K562 (cell line): ENCODE data around the gene UBE2D3. TPM values are rescaled to one million over a fixed set of nuclear protein-coding genes. Genes with fewer than 3 reads are reported as not detected.

Experiments used
- FOS ChIP-seq: IDR thresholded peaks from 3 replicates; pipeline ENCODE4 v1.6.1; 2011; ENCODE audit not compliant: insufficient read length; ENCODE audit errors: extremely low read depth
- FOSL1 ChIP-seq: fragments of 200-800 bp; sonication (Bioruptor generic); conservative IDR thresholded peaks from 2 replicates; pipeline ENCODE4 v1.6.1; 2016; ENCODE audit warnings: missing genetic modification characterization, missing compliant biosample characterization
- GABPB2 ChIP-seq: fragments of 250-450 bp; sonication (Bioruptor Pico); conservative IDR thresholded peaks from 2 replicates; pipeline ENCODE4 v1.5.1; 2021; ENCODE audit warnings: mild to moderate bottlenecking
- HDAC6 ChIP-seq: IDR thresholded peaks from 2 replicates; pipeline ENCODE4 v1.6.1; 2012; ENCODE audit warnings: low read depth, mild to moderate bottlenecking, control low read depth, inconsistent platforms, low read length, moderate library complexity
- JUND ChIP-seq, 2 experiments: IDR thresholded peaks; 2 replicates in 1 of 2; 3 replicates in 1 of 2; pipeline ENCODE4 v1.6.1; 2011; ENCODE audit warnings: borderline replicate concordance in 2 of 2, low read depth in 2 of 2, low read length in 2 of 2, improper control_type of control experiment in 1 of 2, missing biosample characterization in 1 of 2, missing genetic modification characterization in 1 of 2, missing genetic modification reagents in 1 of 2
- NFRKB ChIP-seq: fragments of 450-650 bp; IDR thresholded peaks from 2 replicates; pipeline ENCODE4 v1.6.1; 2016; ENCODE audit warnings: low read depth
- POLR2G ChIP-seq: fragments of 200-400 bp; formaldehyde crosslinking; IDR thresholded peaks from 2 replicates; pipeline ENCODE4 v1.6.1; 2017; ENCODE audit warnings: low read depth, mild to moderate bottlenecking, antibody characterized with exemption, low read length, moderate library complexity
- SIN3A ChIP-seq, 2 experiments: fragments of 150-350 bp in 1 of 2; IDR thresholded peaks; 2 replicates each; pipeline ENCODE4 v1.6.1; 2011 to 2016; ENCODE audit warnings: borderline replicate concordance in 2 of 2, low read depth in 2 of 2, low read length in 2 of 2, mild to moderate bottlenecking in 2 of 2, moderate library complexity in 2 of 2; ENCODE audit not compliant: control insufficient read depth in 1 of 2
- TRIM28 ChIP-seq: fragments of 450-650 bp; IDR thresholded peaks from 2 replicates; pipeline ENCODE4 v1.6.1; 2017
- ZNF212 ChIP-seq: fragments of 450-650 bp; formaldehyde crosslinking; IDR thresholded peaks from 2 replicates; pipeline ENCODE4 v1.4.0; 2020; ENCODE audit warnings: mild to moderate bottlenecking
- ZNF395 ChIP-seq: fragments of 200-800 bp; sonication (Bioruptor generic); IDR thresholded peaks from 2 replicates; pipeline ENCODE4 v1.6.1; 2017; ENCODE audit warnings: missing genetic modification characterization, missing compliant biosample characterization
- ZNF408 ChIP-seq: fragments of 250-450 bp; sonication (Bioruptor Pico); IDR thresholded peaks from 2 replicates; pipeline ENCODE4 v1.4.0; 2020; ENCODE audit warnings: low read depth, mild to moderate bottlenecking, moderate library complexity
- ZNF507 ChIP-seq: conservative IDR thresholded peaks from 2 replicates; pipeline ENCODE4 v1.6.1; 2017; ENCODE audit warnings: missing genetic modification characterization, missing compliant biosample characterization
- ZNF644 ChIP-seq: fragments of 200-800 bp; sonication (Bioruptor generic); IDR thresholded peaks from 2 replicates; pipeline ENCODE4 v1.6.1; 2016; ENCODE audit warnings: low read depth, missing genetic modification characterization, missing compliant biosample characterization
- polyA plus RNA-seq, 8 experiments: library from polyadenylated mRNA; depleted of rRNA in 4 of 8; stranded (reverse) in 5 of 8; unstranded in 3 of 8; fragments of >200 nt; fragmentation: Nextera tagmentation in 2 of 8; fragmentation: Illumina TruSeq in 1 of 8; extraction: Ambion mirVana in 2 of 8; extraction: Trizol in 1 of 8; gene quantifications; 2 replicates each; pipeline versions ENCODE4 v1.2.1 to v1.2.3, GENCODE V29; 2011 to 2014; ENCODE audit warnings: inconsistent platforms in 1 of 8, missing spikeins in 1 of 8
- total RNA-seq, 7 experiments: library from RNA; depleted of rRNA in 6 of 7; stranded (reverse); fragments of >200 nt in 6 of 7; fragmentation: Illumina TruSeq in 2 of 7; extraction: Trizol in 2 of 7; gene quantifications; 2 replicates each; pipeline versions ENCODE4 v1.2.1 to v1.2.3, GENCODE V29; 2011 to 2021; ENCODE audit warnings: low replicate concordance in 1 of 7
- TF ChIP-seq, protein P1 (sequence below), 2 experiments: fragments of 450-650 bp; IDR thresholded peaks; 2 replicates each; pipeline ENCODE4 v1.6.1; 2016
- TF ChIP-seq, protein P2 (sequence below), 2 experiments: fragments of 250-450 bp in 1 of 2; fragments of 450-650 bp in 1 of 2; sonication (Bioruptor Pico) in 1 of 2; IDR thresholded peaks; 2 replicates each; pipeline versions ENCODE4 v1.6.1 to v1.8.0; 2016 to 2021; ENCODE audit warnings: mild to moderate bottlenecking in 2 of 2, moderate library complexity in 2 of 2, missing compliant biosample characterization in 1 of 2, missing genetic modification characterization in 1 of 2
- TF ChIP-seq, protein P3 (sequence below): fragments of 250-450 bp; sonication (Bioruptor Pico); IDR thresholded peaks from 2 replicates; pipeline ENCODE4 v1.4.0; 2020; ENCODE audit warnings: mild to moderate bottlenecking
- TF ChIP-seq, protein P4 (sequence below): IDR thresholded peaks from 2 replicates; pipeline ENCODE4 v1.6.1; 2016; ENCODE audit warnings: missing genetic modification characterization, missing compliant biosample characterization

Gene UBE2D3
- total and polyA plus RNA-seq, 9 of the 15 experiments (the other 6 are each of a cell fraction or from before 2014, with no cell fraction given) = 191 to 618 (median 292) TPM

DNA sequence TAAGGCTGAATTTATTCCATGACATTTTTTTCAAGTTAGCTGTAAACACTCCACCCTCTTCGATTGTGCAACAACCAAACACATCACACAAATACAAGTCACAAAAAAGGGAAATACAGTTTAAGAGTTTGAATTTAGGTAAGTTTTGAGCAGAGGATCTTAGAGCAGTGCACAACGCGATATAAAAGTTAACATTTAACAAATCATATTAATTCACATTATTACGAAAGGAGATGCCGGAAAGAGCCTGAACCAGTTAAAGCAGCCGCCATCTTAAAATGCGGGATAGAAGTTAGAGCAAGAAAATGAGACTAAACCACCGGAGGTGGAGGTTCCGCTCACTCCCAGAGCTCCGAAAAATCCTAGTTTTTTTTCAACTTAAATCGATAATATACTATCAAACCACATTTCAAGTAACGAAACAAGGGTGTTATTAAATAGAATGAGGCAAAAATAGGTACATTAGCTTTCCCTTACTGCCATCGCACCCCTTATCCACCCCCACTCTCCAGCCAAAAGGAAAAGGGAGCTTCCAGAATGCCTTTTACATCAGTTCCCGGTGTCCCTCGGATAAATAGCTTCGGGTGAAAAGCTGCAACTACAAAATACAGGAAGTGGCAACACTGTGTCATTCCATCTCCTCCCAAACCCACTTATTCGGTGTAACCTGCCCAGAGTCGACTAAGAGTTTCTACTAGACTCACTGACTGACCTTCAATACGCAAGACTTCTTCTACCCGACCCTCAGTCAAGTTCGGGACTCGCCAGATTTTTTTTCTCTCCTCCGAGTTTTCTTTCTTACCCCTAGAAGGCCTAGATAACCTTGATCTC is 1.9 kb downstream of the UBE2D3 start (continued):
- TF ChIP-seq ZNF644 (tag) (no peak), FOS (no peak), JUND (IDR thresholded peaks at IDR 0.05; ENCODE audit: borderline replicate concordance, low read depth, low read length) (peak; percentile 57; the same call in 1 of the 2 replicates), JUND (tag; IDR thresholded peaks at IDR 0.05; ENCODE audit: borderline replicate concordance, low read depth, low read length) (no peak), FOSL1 (no peak), ZNF507 (tag) (no peak), GABPB2 (CRISPR knock-in tag) (no peak), ZNF408 (CRISPR knock-in tag) (no peak), POLR2G (0 out of 2 replicates have a peak, but pooled peaks have one; percentile 15), SIN3A (IDR thresholded peaks at IDR 0.05; ENCODE audit: borderline replicate concordance in 2 of 2, control insufficient read depth in 1 of 2, low read depth in 2 of 2, low read length in 2 of 2) (0 out of 4 replicates have a peak, but pooled peaks of 1 of the 2 experiments have one; percentile 4), ZNF395 (CRISPR knock-in tag) (no peak), ZNF212 (CRISPR knock-in tag) (no peak), TRIM28 (no peak), HDAC6 (no peak), NFRKB (peak; percentile 65; the same call in 1 of the 2 replicates)
- TF ChIP-seq, protein P1, sequence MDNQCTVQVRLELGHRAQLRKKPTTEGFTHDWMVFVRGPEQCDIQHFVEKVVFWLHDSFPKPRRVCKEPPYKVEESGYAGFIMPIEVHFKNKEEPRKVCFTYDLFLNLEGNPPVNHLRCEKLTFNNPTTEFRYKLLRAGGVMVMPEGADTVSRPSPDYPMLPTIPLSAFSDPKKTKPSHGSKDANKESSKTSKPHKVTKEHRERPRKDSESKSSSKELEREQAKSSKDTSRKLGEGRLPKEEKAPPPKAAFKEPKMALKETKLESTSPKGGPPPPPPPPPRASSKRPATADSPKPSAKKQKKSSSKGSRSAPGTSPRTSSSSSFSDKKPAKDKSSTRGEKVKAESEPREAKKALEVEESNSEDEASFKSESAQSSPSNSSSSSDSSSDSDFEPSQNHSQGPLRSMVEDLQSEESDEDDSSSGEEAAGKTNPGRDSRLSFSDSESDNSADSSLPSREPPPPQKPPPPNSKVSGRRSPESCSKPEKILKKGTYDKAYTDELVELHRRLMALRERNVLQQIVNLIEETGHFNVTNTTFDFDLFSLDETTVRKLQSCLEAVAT (IDR thresholded peaks at IDR 0.05) = peak in 1 of 2 experiments; percentile 27; a peak in 1 of 4 replicates
- TF ChIP-seq, protein P2, sequence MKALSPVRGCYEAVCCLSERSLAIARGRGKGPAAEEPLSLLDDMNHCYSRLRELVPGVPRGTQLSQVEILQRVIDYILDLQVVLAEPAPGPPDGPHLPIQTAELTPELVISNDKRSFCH (CRISPR knock-in tag; IDR thresholded peaks at IDR 0.05) = no peak
- TF ChIP-seq, protein P2 (tag; IDR thresholded peaks at IDR 0.05) = no peak
- TF ChIP-seq, protein P3, sequence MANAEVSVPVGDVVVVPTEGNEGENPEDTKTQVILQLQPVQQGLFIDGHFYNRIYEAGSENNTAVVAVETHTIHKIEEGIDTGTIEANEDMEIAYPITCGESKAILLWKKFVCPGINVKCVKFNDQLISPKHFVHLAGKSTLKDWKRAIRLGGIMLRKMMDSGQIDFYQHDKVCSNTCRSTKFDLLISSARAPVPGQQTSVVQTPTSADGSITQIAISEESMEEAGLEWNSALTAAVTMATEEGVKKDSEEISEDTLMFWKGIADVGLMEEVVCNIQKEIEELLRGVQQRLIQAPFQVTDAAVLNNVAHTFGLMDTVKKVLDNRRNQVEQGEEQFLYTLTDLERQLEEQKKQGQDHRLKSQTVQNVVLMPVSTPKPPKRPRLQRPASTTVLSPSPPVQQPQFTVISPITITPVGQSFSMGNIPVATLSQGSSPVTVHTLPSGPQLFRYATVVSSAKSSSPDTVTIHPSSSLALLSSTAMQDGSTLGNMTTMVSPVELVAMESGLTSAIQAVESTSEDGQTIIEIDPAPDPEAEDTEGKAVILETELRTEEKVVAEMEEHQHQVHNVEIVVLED = no peak
- TF ChIP-seq, protein P4, sequence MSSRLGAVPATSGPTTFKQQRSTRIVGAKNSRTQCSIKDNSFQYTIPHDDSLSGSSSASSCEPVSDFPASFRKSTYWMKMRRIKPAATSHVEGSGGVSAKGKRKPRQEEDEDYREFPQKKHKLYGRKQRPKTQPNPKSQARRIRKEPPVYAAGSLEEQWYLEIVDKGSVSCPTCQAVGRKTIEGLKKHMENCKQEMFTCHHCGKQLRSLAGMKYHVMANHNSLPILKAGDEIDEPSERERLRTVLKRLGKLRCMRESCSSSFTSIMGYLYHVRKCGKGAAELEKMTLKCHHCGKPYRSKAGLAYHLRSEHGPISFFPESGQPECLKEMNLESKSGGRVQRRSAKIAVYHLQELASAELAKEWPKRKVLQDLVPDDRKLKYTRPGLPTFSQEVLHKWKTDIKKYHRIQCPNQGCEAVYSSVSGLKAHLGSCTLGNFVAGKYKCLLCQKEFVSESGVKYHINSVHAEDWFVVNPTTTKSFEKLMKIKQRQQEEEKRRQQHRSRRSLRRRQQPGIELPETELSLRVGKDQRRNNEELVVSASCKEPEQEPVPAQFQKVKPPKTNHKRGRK (tag) = no peak
